Mononuclear cell (primary cell): ENCODE results near the gene CHRNB4. TPM values are rescaled to one million over a fixed set of nuclear protein-coding genes. Genes with fewer than 3 reads are reported as not detected.

Experiments used
- H3K27me3 ChIP-seq: 2 replicates; pipeline ENCODE4 v1.6.0; 2011; ENCODE audit warnings: low read length, control low read depth; ENCODE audit not compliant: insufficient read depth
- H3K4me1 ChIP-seq: 2 replicates; pipeline ENCODE4 v1.5.1; 2011; ENCODE audit warnings: mild to moderate bottlenecking, low read length, control low read depth; ENCODE audit not compliant: insufficient read depth
- H3K4me3 ChIP-seq: 2 replicates; pipeline ENCODE4 v1.5.1; 2011; ENCODE audit warnings: mild to moderate bottlenecking, low read length, moderate library complexity
- H3K9me3 ChIP-seq: 2 replicates; pipeline ENCODE4 v1.5.1; 2011; ENCODE audit warnings: low read depth, mild to moderate bottlenecking, control low read depth, low read length
- total RNA-seq: library from RNA; depleted of rRNA; stranded (reverse); fragments of >200 nt; gene quantifications from one replicate; pipeline ENCODE4 v1.2.3, GENCODE V29; 2012

CHRNB4 gene
- total RNA-seq, 1 donor: not detected

- Histone ChIP-seq H3K4me3 (no peak overlapping the region), H3K4me1 (no peaks in the 10 kb centered on the region)
Observed at GRCh38 chr15:78651007-78651406, 10.0 kb upstream of the CHRNB4 start.

GRCh38 chr15:78650022-78650421 is 9.0 kb upstream of the CHRNB4 start:
- Histone ChIP-seq H3K9me3 (no peaks in the 10 kb centered on the region), H3K4me1 (no peaks in the 10 kb centered on the region), H3K27me3 (no peaks in the 10 kb centered on the region), H3K4me3 (no peak overlapping the region)

More at GRCh38 chr15:78651007-78651406, 10.0 kb upstream of the CHRNB4 start:
- no peaks in the 10 kb centered on the region for H3K27me3 ChIP-seq
- H3K9me3 ChIP-seq: no peaks in the 10 kb centered on the region

GRCh38 chr15:78645009-78645408 is 4.0 kb upstream of the CHRNB4 start:
- Histone ChIP-seq H3K4me3 (no peak overlapping the region), H3K9me3 (no peaks in the 10 kb centered on the region), H3K27me3 (no peaks in the 10 kb centered on the region), H3K4me1 (peaks cover 15% of the 10 kb centered on the region)

- Histone ChIP-seq H3K4me1 (peaks cover 15% of the 10 kb centered on the region), H3K4me3 (no peak overlapping the region), H3K9me3 (no peaks in the 10 kb centered on the region), H3K27me3 (no peaks in the 10 kb centered on the region)
Observed at GRCh38 chr15:78642331-78642730, 1.3 kb upstream of the CHRNB4 start.

GRCh38 chr15:78641749-78642275 is 802 bp upstream of the CHRNB4 start:
- H3K4me3 ChIP-seq: no peak overlapping the region
- peaks cover 15% of the 10 kb centered on the region for H3K4me1 ChIP-seq
- no peaks in the 10 kb centered on the region for H3K27me3 ChIP-seq
- no peaks in the 10 kb centered on the region for H3K9me3 ChIP-seq

GRCh38 chr15:78640527-78641101 is 396 bp downstream of the CHRNB4 start:
- H3K4me3 ChIP-seq: peak overlapping the region; percentile 2

GRCh38 chr15:78638658-78639314 is 2.2 kb downstream of the CHRNB4 start:
- Histone ChIP-seq H3K27me3 (no peaks in the 10 kb centered on the region), H3K4me3 (no peak overlapping the region), H3K4me1 (peaks cover 15% of the 10 kb centered on the region), H3K9me3 (no peaks in the 10 kb centered on the region)

More at GRCh38 chr15:78640527-78641101, 396 bp downstream of the CHRNB4 start:
- no peaks in the 10 kb centered on the region for H3K9me3 ChIP-seq
- no peaks in the 10 kb centered on the region for H3K27me3 ChIP-seq
- H3K4me1 ChIP-seq: peaks cover 15% of the 10 kb centered on the region

GRCh38 chr15:78637776-78638435 is 3.1 kb downstream of the CHRNB4 start:
- no peaks in the 10 kb centered on the region for H3K9me3 ChIP-seq
- H3K27me3 ChIP-seq: no peaks in the 10 kb centered on the region
- H3K4me1 ChIP-seq: peaks cover 15% of the 10 kb centered on the region
- H3K4me3 ChIP-seq: no peak overlapping the region

- Histone ChIP-seq H3K4me1 (peaks cover 13% of the 10 kb centered on the region), H3K27me3 (no peaks in the 10 kb centered on the region), H3K9me3 (no peaks in the 10 kb centered on the region), H3K4me3 (no peak overlapping the region)
Observed at GRCh38 chr15:78636378-78636859, 4.6 kb downstream of the CHRNB4 start.

GRCh38 chr15:78635346-78635745 is 5.7 kb downstream of the CHRNB4 start:
- peaks cover 2% of the 10 kb centered on the region for H3K4me1 ChIP-seq
- H3K4me3 ChIP-seq: no peak overlapping the region
- H3K9me3 ChIP-seq: no peaks in the 10 kb centered on the region
- no peaks in the 10 kb centered on the region for H3K27me3 ChIP-seq

- Histone ChIP-seq H3K4me1 (no peaks in the 10 kb centered on the region), H3K4me3 (no peak overlapping the region), H3K9me3 (no peaks in the 10 kb centered on the region), H3K27me3 (no peaks in the 10 kb centered on the region)
Observed at GRCh38 chr15:78634210-78635145, 6.5 kb downstream of the CHRNB4 start.

- no peak overlapping the region for H3K4me3 ChIP-seq
- H3K27me3 ChIP-seq: no peaks in the 10 kb centered on the region
- H3K4me1 ChIP-seq: no peaks in the 10 kb centered on the region
- H3K9me3 ChIP-seq: no peaks in the 10 kb centered on the region
Observed at GRCh38 chr15:78633348-78633747, 7.7 kb downstream of the CHRNB4 start.

GRCh38 chr15:78630886-78631633 is 9.9 kb downstream of the CHRNB4 start:
- Histone ChIP-seq H3K4me3 (no peak overlapping the region), H3K27me3 (no peaks in the 10 kb centered on the region), H3K9me3 (no peaks in the 10 kb centered on the region), H3K4me1 (no peaks in the 10 kb centered on the region)

- H3K4me1 ChIP-seq: no peaks in the 10 kb centered on the region
- H3K9me3 ChIP-seq: no peaks in the 10 kb centered on the region
- no peaks in the 10 kb centered on the region for H3K27me3 ChIP-seq
- H3K4me3 ChIP-seq: no peak overlapping the region
Observed at GRCh38 chr15:78629716-78630065, 11.3 kb downstream of the CHRNB4 start.
